GM12875 (cell line): ENCODE measurements around the gene FGF23.

Experiments used
- H3K4me3 ChIP-seq: one replicate; pipeline ENCODE4 v1.5.1; 2011; ENCODE audit warnings: low read depth, low read length, control low read depth
- CTCF ChIP-seq: IDR thresholded peaks from 2 replicates; pipeline ENCODE4 v1.5.1; 2011; ENCODE audit warnings: low read depth, mild to moderate bottlenecking, control low read depth, inconsistent platforms, low read length, moderate library complexity, borderline replicate concordance; ENCODE audit not compliant: insufficient read depth

FGF23 gene

GRCh38 chr12:4331842-4332241, 47.7 kb downstream of the FGF23 start:
- no peak for TF ChIP-seq CTCF
- H3K4me3 ChIP-seq: no peak overlapping the region

- no peak overlapping the region for H3K4me3 ChIP-seq
- TF ChIP-seq CTCF: no peak
Observed at GRCh38 chr12:4331221-4331620, 48.3 kb downstream of the FGF23 start.

GRCh38 chr12:4330203-4330602, 49.3 kb downstream of the FGF23 start:
- H3K4me3 ChIP-seq: no peak overlapping the region
- no peak for TF ChIP-seq CTCF

GRCh38 chr12:4327293-4327692, 52.2 kb downstream of the FGF23 start:
- no peak overlapping the region for H3K4me3 ChIP-seq
- TF ChIP-seq CTCF: no peak

GRCh38 chr12:4325966-4326365, 53.5 kb downstream of the FGF23 start:
- no peak for TF ChIP-seq CTCF
- no peak overlapping the region for H3K4me3 ChIP-seq

GRCh38 chr12:4324366-4324765, 55.1 kb downstream of the FGF23 start:
- TF ChIP-seq CTCF: no peak
- no peak overlapping the region for H3K4me3 ChIP-seq

GRCh38 chr12:4323396-4323795, 56.1 kb downstream of the FGF23 start:
- no peak for TF ChIP-seq CTCF
- peak overlapping the region; percentile 5 for H3K4me3 ChIP-seq
